ENCODE measurements around the gene PYGM.

Gene PYGM

GRCh38 chr11:64790205-64791095, 30.7 kb upstream of the PYGM start:
- no peak for DNase-seq

GRCh38 chr11:64789331-64790204, 29.8 kb upstream of the PYGM start:
- no peak for DNase-seq

GRCh38 chr11:64788321-64789215, 28.8 kb upstream of the PYGM start:
- no peak for DNase-seq

- peak; percentile 74 for DNase-seq
Observed at GRCh38 chr11:64787526-64788320, 27.9 kb upstream of the PYGM start.

- no peak for DNase-seq
Observed at GRCh38 chr11:64786308-64786707, 26.5 kb upstream of the PYGM start.

GRCh38 chr11:64784813-64785581, 25.2 kb upstream of the PYGM start:
- DNase-seq: no peak

- peak; percentile 99 for DNase-seq
Observed at GRCh38 chr11:64778473-64779298, 18.9 kb upstream of the PYGM start, which contains the start of gene SF1. Gene SF1 (minus strand): TSS chr11:64778542. CDS start chr11:64778392, 150 bp downstream.

- no peak for DNase-seq
Observed at GRCh38 chr11:64778223-64778472, 18.4 kb upstream of the PYGM start.

- peak; percentile 84 for DNase-seq
Observed at GRCh38 chr11:64777449-64778222, 17.9 kb upstream of the PYGM start.

GRCh38 chr11:64776875-64777274, 17.1 kb upstream of the PYGM start:
- no peak for DNase-seq

GRCh38 chr11:64776425-64776824, 16.7 kb upstream of the PYGM start:
- DNase-seq: no peak

- no peak for DNase-seq
Observed at GRCh38 chr11:64774144-64774543, 14.4 kb upstream of the PYGM start.

- no peak for DNase-seq
Observed at GRCh38 chr11:64772303-64773018, 12.7 kb upstream of the PYGM start.

- no peak for DNase-seq
Observed at GRCh38 chr11:64771861-64772260, 12.1 kb upstream of the PYGM start.

GRCh38 chr11:64770120-64770519, 10.3 kb upstream of the PYGM start:
- no peak for DNase-seq

- DNase-seq: no peak
Observed at GRCh38 chr11:64769283-64769682, 9.5 kb upstream of the PYGM start.

GRCh38 chr11:64768300-64768694, 8.5 kb upstream of the PYGM start:
- no peak for DNase-seq

- DNase-seq: peak; percentile 89
Observed at GRCh38 chr11:64767344-64768299, 7.8 kb upstream of the PYGM start.
